Fibroblast of villous mesenchyme (primary cell): ENCODE results near the gene CAMK1G. TPM values are rescaled to one million over a fixed set of nuclear protein-coding genes. Genes with fewer than 3 reads are reported as not detected.
A peak's percentile ranks its signal among the peaks of the same experiment; 100 is the strongest.

Source experiments
- DNase-seq: peaks from one replicate; pipeline ENCODE4 v3.0.0-alpha.2; 2010; ENCODE audit warnings: low read depth
- H3K4me3 ChIP-seq: 2 replicates; pipeline ENCODE4 v1.5.1; 2011; ENCODE audit warnings: low read depth, mild to moderate bottlenecking, low read length
- total RNA-seq: library from RNA; depleted of rRNA; stranded (reverse); fragments of >200 nt; gene quantifications from 2 replicates; pipeline ENCODE4 v1.2.3, GENCODE V29; 2012
- TF ChIP-seq, protein P1 (sequence below): IDR thresholded peaks from 2 replicates; pipeline ENCODE4 v1.5.1; 2012; ENCODE audit warnings: low read depth, mild to moderate bottlenecking, low read length; ENCODE audit not compliant: insufficient read depth

CAMK1G gene
- total RNA-seq, 1 donor: 9.1 TPM

DNA sequence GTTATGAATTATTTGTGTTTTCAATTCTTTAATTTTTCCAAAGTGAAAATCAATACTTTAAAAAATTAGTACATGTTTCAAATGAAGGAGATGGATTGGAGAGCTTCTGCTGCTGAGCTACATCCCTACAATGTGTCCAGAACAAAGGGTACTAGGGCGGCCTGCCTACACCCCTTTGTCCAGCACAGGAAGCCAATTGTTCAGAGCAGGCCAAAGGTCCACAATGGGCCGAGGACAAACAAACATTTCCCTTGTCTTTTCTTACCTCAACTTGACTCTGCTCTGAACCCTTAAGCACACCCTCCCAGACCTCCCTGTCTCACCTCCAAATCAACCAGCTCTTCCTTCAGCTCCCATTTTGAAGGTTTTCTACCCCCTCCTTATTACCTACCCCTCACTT lies 39.4 kb upstream of the CAMK1G start:
- DNase-seq: no peak
- H3K4me3 ChIP-seq: no peak overlapping the region
- TF ChIP-seq, protein P1, sequence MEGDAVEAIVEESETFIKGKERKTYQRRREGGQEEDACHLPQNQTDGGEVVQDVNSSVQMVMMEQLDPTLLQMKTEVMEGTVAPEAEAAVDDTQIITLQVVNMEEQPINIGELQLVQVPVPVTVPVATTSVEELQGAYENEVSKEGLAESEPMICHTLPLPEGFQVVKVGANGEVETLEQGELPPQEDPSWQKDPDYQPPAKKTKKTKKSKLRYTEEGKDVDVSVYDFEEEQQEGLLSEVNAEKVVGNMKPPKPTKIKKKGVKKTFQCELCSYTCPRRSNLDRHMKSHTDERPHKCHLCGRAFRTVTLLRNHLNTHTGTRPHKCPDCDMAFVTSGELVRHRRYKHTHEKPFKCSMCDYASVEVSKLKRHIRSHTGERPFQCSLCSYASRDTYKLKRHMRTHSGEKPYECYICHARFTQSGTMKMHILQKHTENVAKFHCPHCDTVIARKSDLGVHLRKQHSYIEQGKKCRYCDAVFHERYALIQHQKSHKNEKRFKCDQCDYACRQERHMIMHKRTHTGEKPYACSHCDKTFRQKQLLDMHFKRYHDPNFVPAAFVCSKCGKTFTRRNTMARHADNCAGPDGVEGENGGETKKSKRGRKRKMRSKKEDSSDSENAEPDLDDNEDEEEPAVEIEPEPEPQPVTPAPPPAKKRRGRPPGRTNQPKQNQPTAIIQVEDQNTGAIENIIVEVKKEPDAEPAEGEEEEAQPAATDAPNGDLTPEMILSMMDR: no peak

DNA sequence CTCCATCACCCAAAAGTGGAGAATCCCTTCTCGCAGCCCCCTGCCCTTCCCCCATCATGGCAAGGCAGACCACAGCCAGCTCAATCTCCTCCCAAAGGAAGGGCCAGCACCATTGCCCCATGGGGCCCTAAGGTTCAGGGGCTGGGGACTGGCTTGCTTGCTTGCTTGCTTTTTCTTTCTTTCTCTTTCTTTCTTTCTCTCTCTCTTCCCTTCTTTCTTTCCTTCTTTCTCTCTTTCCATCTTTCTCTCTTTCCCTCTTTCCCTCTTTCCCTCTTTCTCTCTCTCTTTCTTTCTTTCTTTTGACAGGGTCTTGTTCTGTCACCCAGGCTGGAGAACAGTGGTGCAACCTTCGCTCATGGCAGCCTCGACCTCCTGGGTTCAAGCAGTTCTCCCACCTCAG lies 38.1 kb upstream of the CAMK1G start:
- no peak overlapping the region for H3K4me3 ChIP-seq
- TF ChIP-seq, protein P1: no peak
- DNase-seq: no peak

DNA sequence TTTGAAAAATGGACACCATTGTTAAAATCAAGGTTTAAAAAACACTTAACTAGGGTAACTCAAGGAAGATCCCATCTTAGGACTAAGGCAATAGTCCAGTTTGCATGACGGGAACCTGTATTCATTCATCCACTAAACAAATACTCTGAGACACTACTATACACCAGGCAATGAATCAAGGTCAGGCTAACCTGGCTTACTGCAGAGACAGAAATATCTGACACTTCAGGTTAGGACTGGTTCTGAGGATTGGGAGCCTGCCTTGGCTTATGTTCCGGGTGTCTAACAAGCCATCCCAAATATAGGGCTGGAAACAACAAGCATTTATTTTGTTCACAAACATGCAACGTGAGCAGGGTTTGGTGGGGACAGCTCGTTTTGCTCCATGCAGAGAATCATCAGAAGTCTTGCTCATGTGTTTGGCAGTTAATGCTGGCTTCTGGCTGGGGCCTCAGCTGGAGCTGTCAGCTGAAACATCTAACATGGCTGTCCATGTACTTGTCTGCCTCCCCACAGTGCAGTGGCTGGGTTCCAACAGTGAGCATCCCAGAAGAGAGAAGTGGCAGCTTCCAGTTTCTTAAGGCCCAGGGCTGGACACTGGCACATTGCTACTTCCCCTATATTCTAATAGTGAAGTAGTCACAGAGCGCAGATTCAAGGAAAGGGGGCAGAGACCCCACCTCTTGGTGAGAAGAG lies 37.0 kb upstream of the CAMK1G start:
- DNase-seq: no peak
- TF ChIP-seq, protein P1: no peak

DNA sequence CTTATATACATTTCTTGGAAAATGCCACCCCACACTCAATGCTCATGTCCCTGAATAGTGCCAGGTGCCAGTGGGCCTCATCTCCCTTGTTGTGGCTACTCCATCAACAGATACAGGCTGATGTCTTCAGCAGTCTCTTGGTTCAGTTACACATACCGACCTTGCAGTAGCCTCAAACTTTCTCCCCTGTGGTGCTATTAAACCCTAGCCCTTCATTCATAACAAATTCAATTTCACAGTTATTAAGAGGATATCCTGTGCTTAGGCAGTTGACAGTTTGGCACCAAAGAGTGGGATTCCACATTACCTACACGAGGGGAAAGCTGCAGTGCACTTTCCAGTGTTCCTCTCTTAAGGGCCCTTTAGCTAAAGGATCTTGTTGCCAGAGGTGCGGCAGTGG lies 35.9 kb upstream of the CAMK1G start:
- TF ChIP-seq, protein P1: no peak
- DNase-seq: no peak
- no peak overlapping the region for H3K4me3 ChIP-seq

More for the DNA sequence above, 37.0 kb upstream of the CAMK1G start:
- no peak overlapping the region for H3K4me3 ChIP-seq

DNA sequence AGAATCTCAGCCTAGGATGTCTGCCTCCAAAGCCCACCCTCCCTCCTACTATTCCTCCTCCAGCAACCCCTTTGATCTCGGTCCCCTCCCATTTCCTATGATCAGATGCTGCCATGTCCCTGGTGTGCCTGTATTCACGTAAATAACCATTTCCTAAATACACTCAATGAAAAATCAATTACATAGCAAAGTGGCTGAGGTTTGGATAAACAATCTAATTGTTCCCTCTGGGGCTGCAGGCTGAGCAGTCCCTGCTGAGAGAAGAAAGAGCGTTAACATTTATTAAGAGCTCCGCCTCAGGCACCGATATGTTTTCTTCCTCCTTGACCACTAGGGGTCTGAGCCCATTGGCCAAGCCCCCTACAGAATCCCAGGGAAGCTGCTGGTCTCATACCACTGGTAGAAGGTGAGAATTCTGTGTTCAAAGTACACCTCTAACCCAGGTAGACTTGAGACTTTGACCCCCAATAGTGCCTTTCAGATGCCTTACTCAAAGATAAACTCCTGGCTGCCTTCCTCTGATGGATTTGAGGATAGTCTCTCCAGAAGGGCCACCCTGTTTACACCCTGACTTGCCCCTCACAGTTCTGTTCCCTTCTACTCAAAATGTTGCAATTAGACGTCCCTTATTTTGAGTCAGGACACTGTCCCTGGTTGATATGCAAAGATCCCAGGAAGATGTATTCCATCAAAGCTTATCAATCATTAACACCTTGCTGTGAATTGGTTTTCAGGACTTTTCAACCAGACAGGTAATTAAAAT lies 33.9 kb upstream of the CAMK1G start:
- H3K4me3 ChIP-seq: no peak overlapping the region
- DNase-seq: no peak
- TF ChIP-seq, protein P1: peak; percentile 31

DNA sequence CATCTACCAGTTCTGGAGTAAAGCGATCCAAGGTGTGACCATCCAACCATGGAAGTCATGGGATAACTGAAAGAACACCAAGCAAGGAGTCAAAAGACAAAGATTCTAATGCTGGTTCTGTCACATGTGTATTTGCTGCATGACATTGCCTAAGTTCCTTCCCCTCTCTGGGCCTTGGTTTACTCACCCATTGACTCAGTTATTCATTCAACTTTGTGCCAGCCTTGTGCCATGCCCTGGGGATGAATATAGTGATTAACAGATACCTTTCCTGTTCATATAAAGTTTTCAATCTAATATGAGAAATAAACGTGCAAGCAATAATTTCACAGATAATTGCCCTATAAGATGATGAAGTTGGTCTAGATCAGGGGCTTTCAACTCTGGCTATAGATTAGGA lies 33.0 kb upstream of the CAMK1G start:
- H3K4me3 ChIP-seq: no peak overlapping the region
- DNase-seq: no peak
- TF ChIP-seq, protein P1: no peak
